Testis (tissue), 2 donors: ENCODE results near the gene MOB1A.
"Not testable (repeated sequence)": the region's sequence is repeated elsewhere in the genome, so short reads cannot be mapped to it uniquely, and the experiment has no call there.

ENCODE experiments used
- CTCF ChIP-seq, 3 experiments: fragments of 450-650 bp in 2 of 3; fragments of 200-600 bp in 1 of 3; sonication (generic) in 1 of 3; IDR thresholded peaks; one replicate each; pipeline ENCODE4 v1.5.1; 2016 to 2019; ENCODE audit warnings: antibody characterized with exemption in 3 of 3, mild to moderate bottlenecking in 2 of 3, moderate library complexity in 1 of 3
- POLR2A ChIP-seq: fragments of 450-650 bp; IDR thresholded peaks from one replicate; pipeline ENCODE4 v1.6.1; 2017; ENCODE audit warnings: antibody characterized with exemption, mild to moderate bottlenecking, moderate library complexity

- TF ChIP-seq CTCF (IDR thresholded peaks at IDR 0.05); POLR2A: not testable (repeated sequence)
These were observed 54.7 kb downstream of the MOB1A start for GRCh38 chr2:74123955-74124354.
